Adrenal gland (tissue), 5 donors: Measurements from ENCODE around the gene DLGAP3.

Experiments
- POLR2A ChIP-seq, 2 donors: fragments of 450-650 bp; IDR thresholded peaks; one replicate each; pipeline ENCODE4 v1.6.1; 2017; ENCODE audit warnings: antibody characterized with exemption in 2 of 2, mild to moderate bottlenecking in 2 of 2, moderate library complexity in 1 of 2
- TF ChIP-seq, protein P1 (sequence below), 6 experiments: fragments of 450-650 bp in 4 of 6; fragments of 200-600 bp in 2 of 6; sonication (generic) in 1 of 6; IDR thresholded peaks; 1 replicate in 5 of 6; 2 replicates in 1 of 6; pipeline versions ENCODE4 v1.5.1 to v1.8.0; 2016 to 2021; ENCODE audit warnings: antibody characterized with exemption in 6 of 6, mild to moderate bottlenecking in 2 of 6, moderate library complexity in 1 of 6
- donor health status: DM: no; HTN: no; CAD: no.

DNA sequence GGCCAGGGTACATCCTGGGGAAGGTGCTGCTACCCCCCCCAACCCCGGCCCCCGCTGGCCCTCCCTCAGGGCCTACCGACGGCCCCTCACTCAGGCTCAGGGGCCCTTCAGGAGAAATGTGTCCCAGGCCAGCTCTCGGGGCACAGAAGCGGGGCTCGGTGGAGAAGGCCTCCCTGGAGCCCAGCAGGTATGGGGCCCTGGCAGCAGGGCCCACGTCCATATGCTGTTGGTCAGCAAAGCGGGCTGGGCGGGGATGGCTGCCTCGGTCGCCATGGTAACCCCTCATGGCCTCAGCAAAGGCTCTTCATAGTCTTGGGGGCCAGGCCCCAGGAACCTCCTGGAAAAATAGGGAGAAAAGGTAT, 24.4 kb downstream of the DLGAP3 start:
- TF ChIP-seq, protein P1, sequence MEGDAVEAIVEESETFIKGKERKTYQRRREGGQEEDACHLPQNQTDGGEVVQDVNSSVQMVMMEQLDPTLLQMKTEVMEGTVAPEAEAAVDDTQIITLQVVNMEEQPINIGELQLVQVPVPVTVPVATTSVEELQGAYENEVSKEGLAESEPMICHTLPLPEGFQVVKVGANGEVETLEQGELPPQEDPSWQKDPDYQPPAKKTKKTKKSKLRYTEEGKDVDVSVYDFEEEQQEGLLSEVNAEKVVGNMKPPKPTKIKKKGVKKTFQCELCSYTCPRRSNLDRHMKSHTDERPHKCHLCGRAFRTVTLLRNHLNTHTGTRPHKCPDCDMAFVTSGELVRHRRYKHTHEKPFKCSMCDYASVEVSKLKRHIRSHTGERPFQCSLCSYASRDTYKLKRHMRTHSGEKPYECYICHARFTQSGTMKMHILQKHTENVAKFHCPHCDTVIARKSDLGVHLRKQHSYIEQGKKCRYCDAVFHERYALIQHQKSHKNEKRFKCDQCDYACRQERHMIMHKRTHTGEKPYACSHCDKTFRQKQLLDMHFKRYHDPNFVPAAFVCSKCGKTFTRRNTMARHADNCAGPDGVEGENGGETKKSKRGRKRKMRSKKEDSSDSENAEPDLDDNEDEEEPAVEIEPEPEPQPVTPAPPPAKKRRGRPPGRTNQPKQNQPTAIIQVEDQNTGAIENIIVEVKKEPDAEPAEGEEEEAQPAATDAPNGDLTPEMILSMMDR (IDR thresholded peaks at IDR 0.05) = no peak
- no peak for TF ChIP-seq POLR2A (IDR thresholded peaks at IDR 0.05)
